NCI-H2196 (cell line): Measurements from ENCODE around the gene GIGYF2.
"Not testable (repeated sequence)": the region's sequence is repeated elsewhere in the genome, so short reads cannot be mapped to it uniquely, and the experiment has no call there.

ENCODE experiments used
- DNase-seq: peaks from one replicate; lab custom pipeline; 2025; ENCODE audit not compliant: unreplicated experiment; lab: John Stamatoyannopoulos, UW

GIGYF2 gene, protein sequence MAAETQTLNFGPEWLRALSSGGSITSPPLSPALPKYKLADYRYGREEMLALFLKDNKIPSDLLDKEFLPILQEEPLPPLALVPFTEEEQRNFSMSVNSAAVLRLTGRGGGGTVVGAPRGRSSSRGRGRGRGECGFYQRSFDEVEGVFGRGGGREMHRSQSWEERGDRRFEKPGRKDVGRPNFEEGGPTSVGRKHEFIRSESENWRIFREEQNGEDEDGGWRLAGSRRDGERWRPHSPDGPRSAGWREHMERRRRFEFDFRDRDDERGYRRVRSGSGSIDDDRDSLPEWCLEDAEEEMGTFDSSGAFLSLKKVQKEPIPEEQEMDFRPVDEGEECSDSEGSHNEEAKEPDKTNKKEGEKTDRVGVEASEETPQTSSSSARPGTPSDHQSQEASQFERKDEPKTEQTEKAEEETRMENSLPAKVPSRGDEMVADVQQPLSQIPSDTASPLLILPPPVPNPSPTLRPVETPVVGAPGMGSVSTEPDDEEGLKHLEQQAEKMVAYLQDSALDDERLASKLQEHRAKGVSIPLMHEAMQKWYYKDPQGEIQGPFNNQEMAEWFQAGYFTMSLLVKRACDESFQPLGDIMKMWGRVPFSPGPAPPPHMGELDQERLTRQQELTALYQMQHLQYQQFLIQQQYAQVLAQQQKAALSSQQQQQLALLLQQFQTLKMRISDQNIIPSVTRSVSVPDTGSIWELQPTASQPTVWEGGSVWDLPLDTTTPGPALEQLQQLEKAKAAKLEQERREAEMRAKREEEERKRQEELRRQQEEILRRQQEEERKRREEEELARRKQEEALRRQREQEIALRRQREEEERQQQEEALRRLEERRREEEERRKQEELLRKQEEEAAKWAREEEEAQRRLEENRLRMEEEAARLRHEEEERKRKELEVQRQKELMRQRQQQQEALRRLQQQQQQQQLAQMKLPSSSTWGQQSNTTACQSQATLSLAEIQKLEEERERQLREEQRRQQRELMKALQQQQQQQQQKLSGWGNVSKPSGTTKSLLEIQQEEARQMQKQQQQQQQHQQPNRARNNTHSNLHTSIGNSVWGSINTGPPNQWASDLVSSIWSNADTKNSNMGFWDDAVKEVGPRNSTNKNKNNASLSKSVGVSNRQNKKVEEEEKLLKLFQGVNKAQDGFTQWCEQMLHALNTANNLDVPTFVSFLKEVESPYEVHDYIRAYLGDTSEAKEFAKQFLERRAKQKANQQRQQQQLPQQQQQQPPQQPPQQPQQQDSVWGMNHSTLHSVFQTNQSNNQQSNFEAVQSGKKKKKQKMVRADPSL (N-terminal part only)

DNA sequence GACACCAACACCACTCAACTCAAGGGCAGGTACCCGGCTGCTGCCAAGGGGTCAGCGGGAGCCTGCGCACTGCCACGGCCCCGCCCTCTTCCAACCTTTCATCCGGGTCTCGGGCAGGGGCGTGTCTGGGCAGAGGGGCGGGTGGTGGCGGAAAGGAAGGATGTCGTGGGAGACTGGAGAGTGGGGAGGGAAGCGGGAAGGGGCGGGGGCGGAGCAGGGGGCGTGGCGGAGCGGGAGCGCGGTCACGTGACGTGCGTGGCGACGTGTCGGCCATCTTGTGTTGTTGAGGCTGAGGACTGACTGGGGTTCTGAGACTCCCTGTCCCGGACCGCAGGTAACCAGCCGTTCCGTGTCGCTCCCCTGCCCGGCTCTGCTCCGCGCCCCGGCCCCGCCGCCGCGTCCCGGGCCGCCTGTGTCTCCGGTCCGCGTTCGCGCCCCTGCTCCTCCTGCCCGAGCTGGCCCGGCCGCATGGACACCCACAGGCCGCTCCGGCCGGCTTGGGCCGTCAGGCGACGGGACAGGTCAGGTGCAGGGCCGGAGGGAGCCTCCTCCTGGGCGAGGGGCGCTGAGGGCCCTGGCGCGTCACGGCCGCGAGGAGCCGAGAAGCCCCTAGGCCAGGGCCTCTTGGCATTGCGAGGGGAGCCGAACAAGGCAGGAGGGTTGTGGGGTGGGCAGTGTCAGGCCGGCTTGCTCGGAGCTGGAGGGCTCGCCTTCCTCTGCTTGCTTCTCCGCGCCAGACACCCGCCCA is at the start of gene GIGYF2:
TSS of gene GIGYF2 (plus strand) at position 273 of the 748 bp plus-strand sequence. CDS start 37,867 bp downstream, outside the sequence.
- DNase-seq: peak; percentile 96

DNA sequence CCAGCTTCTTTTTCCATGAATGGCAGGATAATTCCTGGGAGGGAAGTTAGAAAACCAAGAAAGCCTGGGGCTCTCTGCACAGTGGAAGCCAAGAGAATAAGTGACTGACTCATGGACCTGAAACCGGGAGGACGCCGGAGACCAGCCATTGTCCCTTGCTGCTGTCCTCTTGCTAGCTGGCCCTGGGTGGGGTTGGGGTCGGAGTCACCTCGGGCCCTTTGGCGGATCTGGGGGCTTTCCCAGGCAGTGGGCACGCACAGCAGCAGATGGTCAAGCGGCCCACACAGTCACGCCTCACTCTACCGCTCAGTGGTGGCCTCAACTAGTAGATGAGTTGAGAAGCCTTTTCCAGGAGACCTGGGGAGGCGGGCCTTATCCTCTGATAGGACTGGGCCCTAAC is 48.1 kb upstream of the GIGYF2 start:
- no peak for DNase-seq

DNA sequence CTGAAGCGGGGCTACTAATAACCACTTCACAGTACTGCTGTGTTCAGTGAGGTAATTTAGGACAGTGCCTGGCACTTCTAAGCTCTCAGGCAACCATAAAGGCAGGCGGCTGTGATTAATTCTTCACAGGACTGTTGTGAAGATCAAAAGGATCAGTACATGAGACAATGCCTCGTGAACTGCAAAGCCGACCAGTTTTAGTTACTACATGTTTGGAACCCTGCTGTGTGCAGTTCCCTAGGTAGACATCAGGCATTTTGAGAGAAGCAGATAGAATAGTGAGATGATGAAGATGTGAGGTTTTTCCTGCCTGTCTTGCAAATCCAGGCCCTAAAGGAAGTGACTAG is 44.7 kb upstream of the GIGYF2 start:
- DNase-seq: no peak

DNA sequence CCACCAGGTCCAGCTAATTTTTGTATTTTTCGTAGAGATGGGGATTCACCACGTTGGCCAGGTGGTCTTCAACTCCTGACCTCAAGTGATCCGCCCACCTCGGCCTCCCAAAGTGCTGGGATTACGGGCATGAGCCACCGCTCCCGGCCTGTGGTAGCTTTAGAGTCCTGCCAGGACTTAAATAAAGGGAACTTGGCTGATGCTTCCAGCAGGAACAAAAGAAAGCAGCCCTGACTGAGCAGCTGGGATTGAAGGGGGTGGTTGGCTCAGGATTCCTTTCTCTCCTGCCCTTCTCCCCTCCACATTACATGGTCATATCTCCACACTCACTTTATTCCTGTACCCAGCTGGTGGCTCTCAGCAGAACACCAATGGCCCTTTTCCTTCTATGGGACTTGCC is 43.7 kb upstream of the GIGYF2 start:
- no peak for DNase-seq

DNA sequence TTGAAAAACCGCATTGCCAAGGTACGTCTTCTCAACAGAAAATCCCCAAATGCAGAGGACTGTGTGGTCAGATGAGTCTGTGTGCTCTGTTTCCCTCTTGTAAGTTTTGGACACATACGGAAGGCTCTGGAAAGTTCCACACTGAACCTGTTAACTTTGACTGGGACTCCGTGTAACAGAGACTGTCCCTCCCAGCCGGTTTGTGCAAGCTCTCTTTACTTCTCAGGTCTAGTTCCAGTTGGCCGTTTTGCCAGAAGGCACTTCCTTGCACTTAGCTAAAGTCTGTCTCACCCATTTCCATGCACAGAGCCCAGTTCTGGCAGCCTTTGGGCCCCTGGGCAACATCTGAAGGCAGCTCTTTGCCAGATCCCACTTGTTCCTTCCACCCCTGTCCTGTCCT is 41.7 kb upstream of the GIGYF2 start:
- DNase-seq: no peak

DNA sequence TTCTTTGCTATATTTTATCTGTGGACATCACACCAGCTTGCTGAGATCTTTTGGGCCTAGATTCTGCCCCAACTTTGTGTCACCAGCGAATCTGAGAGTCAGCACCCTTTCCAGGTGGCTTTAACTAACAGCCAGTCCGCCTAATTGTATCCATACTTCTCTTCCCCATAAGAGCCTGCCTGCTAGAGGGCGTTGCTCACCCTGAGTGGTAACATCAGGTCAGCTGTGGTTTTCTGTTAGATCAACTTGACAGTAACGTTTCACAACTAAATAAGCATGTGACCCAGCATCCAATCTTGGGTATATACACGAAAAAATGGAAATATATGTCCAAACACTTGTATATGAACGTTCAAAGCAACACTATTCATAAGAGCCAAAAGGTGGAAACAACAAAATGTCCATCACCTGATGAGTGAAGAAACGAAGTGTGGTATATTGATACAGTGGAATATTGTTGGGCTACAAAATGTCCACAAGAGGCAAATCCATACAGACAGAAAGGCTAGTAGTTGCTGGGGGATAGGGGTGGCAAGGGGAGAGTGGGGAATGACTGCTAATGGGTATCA is 38.8 kb upstream of the GIGYF2 start:
- DNase-seq: no peak

DNA sequence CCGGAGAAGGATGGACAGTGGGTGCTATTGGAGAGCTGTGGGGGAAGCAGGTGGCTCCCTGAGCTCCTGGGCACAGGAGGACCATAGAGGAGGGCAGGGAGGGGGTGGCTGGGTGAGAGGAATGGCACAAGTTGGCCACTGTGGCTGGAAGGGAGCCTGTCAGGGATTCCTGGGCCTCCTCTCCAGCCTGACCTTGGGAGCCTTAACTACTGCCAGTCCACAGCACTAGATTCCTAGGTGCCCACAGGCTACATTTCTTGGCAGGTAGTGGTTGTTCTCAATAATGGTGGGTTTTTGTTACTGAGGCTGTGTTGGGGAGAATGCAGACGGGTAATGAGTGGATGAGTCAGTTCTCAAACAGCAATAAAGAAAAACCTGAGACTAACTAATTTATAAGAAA is 37.8 kb upstream of the GIGYF2 start:
- no peak for DNase-seq

DNA sequence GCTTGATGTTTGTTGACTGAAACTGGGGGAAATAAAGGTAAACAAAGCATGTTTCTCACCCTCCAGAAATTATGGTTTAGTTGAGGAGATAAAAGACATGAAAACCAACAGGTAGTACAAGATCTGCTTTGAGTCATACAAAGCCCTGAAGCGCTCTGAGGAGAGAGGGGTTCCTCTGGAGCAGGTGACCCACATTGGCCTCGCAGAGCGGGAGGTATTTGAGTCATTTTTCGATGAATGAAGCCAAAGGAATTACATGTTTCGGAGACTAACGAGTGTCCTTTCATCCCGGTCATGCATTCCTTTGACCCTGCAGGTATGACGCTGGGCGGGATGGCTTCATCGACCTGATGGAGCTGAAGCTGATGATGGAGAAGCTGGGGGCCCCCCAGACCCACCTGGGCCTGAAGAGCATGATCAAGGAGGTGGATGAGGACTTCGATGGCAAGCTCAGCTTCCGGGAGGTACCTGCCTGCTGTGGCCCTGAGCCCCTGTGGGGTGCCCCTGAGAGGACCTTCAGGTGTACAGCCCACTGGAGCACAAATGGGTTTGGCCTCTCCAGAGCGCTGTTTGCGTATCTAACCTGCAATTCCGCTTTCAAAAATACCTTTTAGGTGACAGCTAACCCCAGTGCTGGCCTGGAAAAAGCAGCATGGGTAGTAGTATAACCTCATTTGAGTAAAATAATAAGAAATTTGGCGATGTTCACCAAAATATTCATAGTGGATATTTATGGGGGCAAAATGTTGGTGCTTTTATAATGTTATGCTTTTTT is 34.5 kb upstream of the GIGYF2 start:
- DNase-seq: no peak

DNA sequence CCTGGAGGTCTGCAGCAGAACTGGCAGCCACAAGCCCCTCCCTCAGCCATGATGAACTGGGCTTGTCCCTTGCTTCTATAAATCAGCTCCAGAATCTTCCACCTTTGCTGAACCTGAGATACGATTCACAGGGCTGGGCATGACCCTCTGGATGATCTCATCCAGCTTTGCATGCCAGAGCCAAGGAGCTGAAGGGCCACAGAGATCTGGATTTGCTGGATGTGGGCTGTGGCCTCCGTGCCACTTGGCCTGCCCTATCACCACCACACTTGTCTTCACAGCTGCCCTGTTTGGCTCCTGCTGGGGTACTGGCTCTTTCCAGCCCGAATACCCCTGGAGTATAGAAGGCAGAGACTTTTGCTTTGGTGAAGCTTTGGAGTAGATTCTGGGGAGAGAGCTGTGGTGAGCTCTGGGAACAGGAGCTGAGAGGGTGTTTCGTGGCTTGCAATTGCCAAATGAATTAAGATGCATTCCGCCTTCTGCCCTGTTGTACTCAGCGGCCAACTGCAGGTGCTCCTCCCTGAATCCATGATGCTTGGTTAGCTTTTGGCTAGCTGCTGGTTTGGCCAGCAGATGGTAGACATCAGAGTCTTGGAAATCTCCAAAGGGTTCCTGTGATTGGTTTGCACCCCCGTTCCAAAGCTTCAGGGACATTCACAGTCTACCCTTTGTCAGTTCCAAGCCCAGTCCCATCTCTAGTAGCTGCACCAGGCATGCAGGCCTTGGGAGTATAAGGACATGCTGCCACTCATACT is 30.9 kb upstream of the GIGYF2 start:
- DNase-seq: no peak

DNA sequence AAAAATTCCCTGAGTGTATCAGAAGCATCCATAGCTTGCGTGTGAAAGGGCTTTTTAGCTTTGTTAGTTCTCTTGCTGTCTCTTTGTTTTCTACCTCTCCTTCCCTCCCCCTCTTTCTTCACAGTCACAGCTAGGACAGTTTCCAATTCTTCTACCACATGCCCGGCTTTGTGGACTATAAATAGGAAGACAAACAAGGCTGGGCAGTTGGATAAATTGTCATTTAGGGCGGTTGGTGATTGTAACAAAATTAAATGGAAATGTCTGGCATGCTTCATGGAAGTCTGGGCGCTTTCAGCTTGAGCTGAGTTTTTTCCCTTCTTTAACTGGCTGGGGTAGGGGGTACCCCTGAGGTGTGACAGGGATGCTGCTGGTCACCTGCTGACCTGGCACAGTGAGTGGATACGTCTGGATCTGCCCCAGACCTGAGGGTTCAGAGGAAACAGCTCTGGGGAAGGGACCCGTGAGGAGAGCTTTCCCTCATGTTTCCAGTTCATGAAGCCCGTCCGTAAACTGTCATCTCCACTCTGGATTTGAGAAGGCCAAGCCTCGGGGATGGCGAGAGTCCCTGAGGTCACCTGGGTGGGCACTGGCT is 29.0 kb upstream of the GIGYF2 start:
- DNase-seq: no peak

DNA sequence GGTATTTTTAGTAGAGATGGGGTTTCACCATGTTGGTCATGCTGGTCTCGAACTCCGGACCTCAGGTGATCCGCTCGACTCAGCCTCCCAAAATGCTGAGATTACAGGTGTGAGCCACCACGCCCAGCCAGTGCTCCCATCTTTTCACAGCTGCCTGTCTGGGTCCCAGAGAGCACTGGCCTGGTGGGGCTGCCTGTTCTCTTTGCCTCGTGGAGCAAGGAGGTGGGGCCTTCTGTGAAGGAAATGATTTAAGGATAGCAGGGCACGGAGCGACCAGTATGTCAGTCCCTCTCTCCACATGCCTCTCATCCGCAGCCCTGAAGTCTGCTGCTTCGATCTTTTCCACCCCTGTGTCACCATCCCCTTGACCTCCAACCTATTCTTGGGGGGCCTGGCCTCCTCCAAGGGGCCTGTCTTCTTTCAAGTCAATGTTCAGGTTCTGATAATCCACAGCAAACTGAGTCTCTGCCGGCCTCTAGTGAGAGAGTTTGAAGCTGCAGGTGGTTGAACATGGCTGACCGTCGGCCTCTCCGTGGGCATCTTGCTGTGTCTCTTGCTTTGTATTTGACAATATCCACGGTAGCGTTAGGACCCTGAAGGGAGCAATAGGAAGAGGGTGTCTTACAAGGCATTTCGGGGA is 28.2 kb upstream of the GIGYF2 start:
- no peak for DNase-seq

DNA sequence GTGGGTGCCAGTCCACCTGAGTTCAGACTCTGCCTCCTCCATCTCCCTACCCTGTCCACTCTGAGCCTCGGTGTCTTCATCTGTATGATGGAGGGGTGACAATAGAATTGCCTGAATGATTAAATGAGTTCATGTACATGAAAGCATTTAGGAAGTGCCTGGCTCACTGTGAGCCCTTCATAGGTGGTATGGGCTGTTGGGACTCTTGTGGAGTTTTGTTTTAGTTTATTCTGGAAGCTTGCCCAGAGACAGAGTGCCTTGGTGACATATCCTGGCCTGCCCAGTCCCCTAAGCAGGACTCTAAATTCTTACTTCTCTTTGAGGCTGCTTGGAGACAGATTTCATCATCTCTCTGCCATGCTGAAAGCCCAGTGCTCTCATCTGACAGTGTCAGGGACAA is 24.5 kb upstream of the GIGYF2 start:
- no peak for DNase-seq

DNA sequence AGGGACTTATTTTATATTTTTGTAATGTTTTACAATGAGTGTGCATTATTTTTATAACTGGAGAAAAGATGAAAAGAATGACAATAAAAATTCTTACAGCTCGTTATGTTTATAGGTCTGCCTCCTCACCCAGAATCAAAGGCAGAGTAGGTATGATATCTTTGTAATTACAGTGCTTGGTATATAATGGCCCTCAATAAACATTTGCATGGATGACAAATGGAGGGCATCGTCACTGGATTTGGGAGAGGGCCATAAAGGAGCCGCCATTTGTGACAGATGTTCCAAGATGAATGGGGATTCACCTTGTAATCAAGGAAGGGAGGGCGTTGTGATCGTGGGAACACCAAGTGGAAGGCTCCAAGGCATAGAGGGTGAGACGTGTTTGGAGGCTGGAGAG is 22.6 kb upstream of the GIGYF2 start:
- no peak for DNase-seq

DNA sequence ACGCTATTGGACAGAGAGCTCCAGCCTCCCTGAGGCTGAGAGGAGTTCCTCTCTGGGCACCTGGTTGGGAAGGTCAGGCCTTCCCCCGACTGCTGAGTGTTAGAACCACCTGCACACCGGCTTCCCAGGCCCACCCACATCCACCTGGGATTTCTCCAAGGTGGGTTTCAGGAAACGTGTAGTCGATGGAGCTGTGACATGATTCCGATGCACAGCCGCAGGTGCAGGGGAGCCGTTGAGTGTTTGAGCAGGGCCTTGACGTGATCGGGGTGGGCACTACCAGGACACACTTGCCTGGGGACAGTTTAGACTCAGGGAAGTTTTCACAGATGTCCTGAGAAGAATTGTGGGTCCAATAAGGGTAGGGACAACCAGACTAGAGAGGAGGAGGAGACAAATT is 21.8 kb upstream of the GIGYF2 start:
- no peak for DNase-seq

DNA sequence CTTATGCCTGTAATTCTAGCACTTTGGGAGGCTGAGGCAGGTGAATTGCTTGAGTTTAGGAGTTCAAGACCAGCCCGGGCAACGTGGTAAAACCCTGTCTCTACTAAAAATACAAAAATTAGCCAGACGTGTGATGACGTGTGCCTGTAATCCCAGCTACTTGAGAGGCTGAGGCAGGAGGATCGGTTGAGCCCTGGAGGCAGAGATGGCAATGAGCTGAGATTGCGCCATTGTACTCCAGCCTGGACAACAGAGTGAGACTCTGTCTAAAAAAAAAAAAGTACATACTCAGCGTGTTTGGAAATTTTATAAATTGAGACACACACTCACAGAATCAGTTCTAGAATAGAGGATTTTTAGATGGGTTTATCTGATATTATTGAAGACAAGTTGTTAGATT is 17.1 kb upstream of the GIGYF2 start:
- no peak for DNase-seq

DNA sequence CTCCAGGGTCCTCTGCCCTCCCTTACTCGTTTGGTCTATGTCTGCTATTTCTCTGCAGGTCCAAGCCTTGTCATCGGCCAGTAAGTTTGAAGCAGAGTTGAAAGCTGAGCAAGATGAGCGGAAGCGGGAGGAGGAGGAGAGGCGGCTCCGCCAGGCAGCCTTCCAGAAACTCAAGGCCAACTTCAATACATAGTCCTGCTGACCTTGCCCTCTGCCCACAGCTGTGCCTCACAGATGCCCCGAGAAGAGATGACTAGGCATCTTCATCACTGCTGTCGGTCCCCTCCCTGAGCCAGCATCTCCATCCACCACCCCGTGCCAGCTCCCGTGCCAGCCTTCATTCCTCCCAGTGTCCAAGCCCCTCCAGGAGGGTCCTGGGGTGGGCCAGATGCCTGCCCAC is 15.6 kb upstream of the GIGYF2 start:
- DNase-seq: no peak

DNA sequence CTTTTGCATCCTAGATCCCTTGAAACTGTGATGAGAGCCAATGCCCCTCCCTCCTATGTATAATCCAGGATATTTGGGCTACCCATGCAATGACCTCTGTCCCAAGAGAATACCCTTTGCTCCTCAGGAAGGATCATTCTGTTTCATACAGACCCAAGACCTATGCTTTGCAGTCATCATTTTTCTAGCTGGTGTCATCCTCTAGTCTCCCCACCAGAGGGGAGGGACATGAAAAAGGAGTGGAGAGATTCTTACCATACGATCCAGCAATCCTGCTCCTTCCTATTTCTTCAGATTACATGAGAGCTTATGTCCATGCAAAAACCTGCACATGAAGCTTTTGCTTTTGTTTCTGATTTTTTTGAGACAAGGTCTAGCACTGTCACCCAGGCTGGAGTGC is 13.8 kb upstream of the GIGYF2 start:
- no peak for DNase-seq

DNA sequence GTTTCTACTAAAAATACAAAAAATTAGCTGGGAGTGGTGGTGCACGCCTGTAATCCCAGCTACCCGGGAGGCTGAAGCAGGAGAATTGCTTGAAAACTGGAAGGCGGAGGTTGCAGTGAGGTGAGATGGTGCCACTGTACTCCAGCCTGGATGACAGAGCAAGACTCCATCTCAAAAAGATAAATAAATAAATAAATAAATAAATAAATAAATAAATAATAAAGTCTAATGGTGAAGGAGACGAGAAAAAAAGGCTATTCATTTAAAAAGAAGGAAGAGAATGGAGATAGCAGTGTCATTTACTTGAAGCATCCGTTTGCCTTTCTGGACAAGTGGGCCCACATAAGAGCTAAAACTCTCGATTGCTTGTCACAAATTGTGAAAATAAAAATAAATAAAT is 11.7 kb upstream of the GIGYF2 start:
- not testable (repeated sequence) for DNase-seq
